Measurements from ENCODE around the gene SYF2.
"Not testable (repeated sequence)": the region's sequence is repeated elsewhere in the genome, so short reads cannot be mapped to it uniquely, and the experiment has no call there.

The SYF2 gene

DNA sequence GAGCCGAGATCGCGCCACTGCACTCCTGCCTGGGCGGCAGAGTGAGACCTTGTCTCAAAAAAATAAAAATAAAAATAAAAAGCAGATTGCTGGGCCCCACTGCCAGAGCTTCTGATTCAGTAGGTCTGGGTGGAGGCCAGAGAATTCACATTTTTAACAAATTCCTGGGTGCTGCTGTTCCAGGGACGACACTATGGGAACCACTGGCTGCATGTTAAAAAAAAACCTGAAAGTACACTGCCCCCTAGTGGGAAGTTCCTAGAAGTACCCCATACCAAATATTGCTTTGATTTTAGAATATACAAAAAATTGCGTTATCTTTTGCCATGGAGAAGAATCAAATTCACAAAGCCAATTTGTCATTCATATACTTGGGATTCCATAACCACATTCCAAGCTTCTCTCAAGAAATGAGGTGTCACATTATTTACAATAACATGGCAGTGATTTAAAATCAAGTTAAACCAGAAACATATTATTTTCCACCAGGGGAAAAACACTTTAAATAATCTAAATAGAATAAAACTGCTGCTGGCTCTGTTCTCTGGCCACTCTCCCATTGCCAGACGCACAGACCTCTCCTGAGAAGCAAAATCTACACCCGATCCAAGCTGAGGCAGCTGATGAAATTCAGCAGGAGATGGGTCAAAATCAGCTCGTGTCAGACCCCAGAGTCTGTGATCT, 27.4 kb downstream of the SYF2 start:
- DNase-seq, result peak; percentile 49

DNA sequence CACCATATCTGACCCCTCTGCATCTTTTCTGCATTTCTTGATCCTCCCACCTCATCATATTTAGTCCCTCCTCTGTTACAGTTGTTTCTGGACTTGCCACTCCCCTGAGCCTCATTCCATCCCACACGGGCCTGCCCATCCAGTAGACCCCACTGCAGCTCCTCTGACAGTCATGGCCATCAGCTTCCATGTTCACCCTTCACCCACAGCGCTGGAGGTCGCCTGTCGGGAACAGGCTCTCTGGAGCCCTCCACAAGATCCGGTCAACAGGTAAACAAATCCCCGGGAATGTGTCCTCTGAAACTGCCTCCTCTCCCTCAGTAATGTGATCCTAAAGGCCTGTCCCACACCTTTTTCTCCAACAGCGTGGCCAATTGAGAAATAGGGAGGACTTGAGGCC, 31.3 kb downstream of the SYF2 start:
- no peak for DNase-seq

DNA sequence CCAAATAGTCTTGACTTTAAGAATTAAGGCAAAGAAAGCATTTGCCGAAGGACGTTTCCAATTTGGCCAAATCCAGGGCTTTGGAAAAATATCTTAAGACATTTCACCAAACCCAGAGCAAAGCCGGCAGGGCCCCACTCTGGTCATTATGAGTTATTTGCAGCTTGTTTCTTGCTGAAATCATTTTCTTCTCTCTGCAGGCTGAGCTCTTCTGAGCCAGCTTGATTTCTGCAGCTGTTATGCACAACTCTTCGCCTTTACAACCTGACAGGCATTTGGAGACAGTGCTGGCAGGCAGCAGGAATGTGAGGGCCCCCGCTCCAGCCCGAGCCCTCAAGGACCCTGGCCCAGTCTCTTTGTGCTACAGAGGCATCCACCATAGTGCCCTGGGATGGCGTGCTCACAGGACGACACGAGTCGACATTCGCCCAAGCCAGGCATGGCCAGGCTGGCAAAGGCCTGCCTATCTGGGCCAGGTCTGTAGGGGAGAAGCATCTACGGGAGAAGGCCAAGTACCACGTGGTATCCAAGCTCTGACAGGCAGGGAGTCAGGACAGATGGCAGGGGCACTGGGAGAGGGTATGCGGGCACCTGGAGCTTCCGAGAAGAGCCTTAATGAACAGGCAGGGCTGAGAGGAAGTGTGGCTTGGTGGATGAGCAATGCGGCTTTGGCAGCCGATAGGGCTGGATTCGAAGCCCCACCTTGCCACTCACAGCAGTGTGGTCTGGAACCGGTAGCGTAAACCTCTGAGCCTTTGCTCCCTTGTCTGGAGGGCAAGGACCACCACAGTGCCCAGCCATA, 32.3 kb downstream of the SYF2 start:
- no peak for DNase-seq

DNA sequence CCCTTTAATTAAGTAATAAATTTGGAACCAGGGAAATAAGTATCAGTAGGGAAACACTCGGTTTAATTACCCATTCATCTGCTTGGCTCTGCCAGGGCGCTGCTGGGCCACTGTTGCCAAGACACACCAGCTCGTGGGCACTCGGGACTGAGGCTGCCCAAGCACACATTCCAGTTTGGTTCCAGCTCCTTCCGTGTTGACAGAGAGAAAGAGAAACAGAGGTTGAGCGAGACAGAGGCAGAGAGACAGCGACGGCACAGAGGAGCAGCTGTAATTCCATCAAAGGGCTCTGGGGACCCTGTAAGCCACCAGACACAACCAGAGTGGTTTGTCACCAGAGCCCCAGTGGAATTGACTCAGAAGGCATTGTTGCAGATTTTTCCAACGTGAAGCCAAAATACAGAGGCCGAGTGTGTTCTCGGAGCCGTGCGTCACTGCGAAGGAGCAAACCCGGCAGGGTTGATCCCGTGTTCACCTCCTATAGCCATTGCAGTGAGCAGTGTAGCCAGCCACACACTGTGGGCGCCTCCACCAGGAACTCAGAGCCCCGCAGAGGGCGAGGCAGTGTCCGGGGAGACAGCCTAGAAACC, 33.5 kb downstream of the SYF2 start:
- DNase-seq, result no peak

DNA sequence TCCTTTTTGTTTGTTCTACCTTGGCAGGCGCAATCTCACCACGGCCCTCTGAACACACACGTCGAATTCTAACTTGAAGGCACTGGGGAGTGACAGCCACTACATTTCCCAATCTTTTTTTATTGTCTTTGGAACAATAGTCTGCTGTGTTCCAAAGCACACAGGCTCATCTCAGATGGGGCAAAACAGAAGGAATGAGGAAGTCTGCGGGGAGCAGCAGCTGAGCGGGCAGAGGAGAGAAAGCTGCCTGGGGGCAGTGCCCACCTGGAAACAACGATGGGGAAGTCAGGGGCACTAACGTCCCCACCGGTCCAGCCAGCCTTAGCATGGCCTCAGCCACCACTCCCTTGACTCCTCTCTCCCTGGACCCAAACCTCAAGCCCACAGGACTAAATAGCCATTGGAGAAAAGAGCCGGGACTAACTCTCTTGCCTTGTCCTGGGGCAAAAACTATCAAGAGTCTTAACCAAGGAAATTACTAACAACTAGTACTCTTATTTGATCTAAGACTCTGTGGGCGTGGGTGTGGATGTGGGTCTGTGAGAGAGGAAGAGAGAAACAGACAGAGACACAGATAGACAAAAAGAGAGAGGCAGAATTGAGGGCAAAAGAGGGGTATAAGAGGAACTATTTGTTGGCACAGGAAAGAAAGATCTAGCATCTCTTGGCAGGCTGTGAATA, 34.2 kb downstream of the SYF2 start:
- no peak for DNase-seq

DNA sequence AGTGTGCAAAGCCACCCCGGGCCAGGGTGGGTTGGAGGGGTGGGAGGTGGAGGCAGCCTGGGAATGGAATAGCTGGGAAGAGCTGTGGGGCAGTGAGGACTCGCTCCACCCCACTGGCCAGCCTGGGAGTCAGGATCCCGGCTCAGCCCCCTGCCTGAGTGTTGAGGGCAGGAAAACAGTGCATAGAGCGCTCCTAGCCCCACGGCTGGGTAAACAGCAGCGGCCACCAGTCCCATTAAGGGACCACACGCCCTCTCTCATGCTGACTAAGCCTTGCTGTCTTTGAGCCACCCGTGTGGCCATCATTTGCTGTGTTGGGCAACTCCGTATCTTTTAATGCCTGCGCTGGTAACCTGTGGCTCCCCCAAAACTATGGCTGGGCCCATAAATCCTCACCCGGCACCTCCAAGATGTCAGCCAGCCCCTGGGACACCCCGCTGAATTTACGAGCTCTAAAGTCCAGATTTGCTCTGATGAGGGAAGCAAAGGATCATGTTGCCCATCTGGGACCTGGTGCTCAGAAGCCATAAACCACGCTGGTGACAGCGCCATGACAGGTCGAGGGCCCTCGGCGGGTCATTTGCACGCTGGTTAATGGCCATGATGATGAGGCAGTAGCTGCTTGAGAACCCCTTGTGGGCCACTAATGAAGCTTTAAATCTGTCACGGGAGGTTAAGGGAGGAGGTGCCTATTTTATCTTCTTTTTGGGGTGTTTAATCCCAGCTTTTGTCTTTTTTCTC, 34.9 kb downstream of the SYF2 start:
- DNase-seq, result no peak

DNA sequence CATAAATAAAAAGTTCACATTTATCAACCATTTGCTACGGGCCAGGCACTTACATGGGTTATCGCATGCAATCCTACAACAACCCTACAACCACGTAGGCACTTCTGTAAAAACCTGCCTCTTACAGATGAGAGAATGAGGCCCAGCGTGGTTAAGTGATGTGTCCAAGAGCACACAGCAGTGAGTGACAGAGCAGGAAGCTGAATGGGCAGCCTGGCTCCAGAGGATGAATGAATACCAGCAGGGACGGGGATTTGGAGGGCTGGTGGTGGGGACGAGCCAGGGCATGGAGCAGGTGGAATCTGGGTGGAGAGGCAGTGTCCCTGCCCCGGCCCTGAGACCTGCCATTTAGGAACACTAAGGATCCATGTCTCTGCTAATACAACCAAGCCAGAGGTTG, 35.5 kb downstream of the SYF2 start:
- no peak for DNase-seq

DNA sequence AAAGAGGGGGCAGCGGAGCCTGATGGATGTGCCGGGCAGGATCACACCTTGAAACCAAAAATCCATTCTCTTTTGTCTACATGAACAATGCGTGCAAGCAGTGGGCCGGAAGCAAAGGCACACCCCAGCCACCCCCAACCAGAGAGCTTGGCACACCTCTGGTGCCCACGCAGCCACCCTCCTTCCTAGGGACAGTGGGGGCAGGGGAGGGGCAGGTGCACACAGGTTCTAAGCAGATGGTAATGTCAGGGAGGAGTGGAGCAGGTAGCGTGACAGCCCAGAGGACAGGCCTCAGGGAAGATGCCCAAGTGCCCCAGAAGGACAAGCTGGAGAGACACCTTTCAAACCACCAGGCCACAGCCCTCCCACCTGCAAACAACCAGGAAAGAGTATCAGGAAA, 36.5 kb downstream of the SYF2 start:
- no peak for DNase-seq

DNA sequence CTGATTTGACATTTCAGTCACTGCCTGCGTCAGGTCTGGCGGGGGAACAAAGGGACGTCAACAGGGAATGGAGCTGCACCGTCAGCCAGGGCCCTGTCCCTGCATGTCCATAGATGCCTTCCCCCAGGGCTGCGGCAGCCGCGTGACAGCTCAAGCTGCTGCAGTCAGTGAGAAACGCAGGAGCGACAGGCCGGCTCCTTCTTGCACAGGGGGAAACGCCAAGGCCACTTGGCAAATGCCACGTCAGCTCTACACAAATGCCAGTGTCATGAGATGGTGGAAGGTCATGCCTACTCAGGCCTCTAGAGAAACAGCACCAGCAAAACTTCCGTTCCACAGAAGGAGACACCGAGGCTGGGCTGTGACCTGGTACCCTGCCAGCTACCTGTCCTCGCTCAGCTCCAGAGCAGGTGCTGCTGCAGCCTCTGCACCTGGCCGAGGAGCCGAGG, 37.7 kb downstream of the SYF2 start:
- DNase-seq, result no peak

DNA sequence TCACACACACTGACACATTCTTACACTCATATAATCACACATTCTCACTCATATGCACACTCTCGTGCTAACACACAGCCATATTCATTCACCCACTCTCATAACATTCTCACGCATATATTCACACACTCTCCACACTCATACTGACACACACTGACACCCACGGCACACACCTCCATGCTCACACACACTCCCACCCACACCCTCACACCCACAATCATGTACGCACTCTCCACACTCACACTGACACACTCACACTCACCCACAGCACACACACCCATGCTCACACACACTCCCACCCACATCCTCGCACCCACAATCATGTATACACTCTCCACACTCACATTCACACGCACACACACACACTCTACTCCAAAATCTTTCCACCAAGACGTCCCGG, 38.2 kb downstream of the SYF2 start:
- no peak for DNase-seq

DNA sequence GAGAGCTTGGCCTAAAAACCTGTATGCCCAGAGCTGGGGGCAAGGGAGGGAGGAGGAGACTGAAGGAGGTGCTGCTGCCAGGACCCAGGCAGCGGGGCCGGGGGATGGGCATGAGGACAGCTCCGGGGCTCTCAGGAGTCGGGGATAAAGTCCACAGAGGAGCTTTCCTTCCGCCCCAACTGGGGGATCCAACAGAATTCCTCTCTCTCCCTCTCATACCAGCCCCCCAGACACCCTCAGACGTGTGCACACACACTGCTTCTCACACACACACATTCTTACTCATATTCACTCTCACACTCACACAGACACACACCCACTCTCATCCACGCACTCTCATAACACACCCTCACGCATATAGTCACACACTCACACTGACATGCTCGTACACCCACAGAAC, 39.1 kb downstream of the SYF2 start:
- no peak for DNase-seq

DNA sequence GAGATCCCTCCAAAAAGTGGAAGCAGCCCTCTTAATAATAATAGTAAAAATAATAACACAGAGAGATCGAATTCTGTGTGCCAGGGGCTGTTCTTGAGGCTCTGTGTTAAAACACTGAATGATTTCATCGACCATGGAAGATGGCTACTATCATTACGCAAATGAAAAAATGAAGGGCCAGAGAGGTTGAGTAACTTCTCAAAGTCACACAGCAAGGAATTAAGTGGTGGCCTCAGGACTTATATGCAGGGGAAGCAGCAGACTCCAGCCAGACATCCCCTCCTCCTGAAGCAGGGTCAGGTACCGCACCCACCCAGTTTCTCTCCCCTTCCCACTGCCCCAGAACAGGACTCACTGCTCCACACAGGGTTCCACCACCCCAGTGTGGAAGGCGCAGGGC, 40.1 kb downstream of the SYF2 start:
- no peak for DNase-seq

DNA sequence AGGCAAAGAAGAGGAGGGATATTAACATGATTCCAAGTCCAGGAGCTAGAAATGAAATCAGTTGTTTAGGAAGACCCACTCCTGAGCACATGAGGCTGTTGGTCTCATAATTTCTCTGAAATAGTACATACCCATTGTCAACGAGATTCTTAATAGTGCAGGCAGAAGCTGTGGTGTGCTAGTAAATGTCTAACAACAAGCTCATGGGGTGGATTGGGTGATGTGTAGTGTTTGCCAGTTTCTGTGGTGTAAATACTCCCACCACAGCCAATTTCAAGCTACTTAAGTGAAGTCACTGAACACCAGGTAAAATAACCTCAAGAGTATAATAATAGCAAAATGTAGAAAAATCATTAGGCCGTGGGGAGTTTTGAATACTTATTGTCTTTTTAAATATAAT, 42.0 kb downstream of the SYF2 start:
- no peak for DNase-seq

DNA sequence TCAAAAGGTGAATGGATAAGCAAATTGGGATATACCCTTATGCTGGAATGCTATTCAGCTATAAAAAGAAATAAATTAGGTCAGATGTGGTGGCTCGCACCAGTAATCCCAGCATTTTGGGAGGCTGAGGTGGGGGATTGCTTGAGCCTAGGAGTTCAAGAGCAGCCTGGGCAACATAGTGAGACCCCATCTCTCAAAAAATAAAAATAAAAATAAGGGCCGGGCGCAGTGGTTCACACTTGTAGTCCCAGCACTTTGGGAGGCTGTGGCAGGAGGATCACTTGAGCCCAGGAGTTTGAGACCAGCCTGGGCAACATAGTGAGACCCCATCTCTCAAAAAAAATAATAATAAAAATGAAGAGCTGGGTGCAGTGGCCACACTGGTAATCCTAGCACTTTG, 44.4 kb downstream of the SYF2 start:
- not testable (repeated sequence) for DNase-seq

DNA sequence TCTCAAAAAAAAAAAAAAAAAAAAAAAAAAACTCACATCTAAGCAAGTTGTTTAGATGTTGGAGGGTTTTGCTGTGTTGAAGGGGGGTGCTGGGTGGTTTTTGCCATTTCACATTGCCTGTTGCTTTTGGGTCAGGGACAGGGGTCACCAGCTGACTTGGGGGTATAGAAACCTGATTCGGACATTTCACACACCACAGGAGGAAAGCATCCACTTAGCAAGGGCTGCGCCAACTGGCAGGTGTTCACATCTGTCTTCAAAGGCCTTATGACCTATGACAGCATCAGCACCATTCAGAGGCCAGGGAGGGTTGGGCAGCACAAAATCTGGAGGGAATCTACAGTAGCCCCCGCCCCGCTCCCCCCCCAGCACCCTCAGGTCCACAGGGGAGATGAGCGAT, 45.2 kb downstream of the SYF2 start:
- DNase-seq, result no peak

DNA sequence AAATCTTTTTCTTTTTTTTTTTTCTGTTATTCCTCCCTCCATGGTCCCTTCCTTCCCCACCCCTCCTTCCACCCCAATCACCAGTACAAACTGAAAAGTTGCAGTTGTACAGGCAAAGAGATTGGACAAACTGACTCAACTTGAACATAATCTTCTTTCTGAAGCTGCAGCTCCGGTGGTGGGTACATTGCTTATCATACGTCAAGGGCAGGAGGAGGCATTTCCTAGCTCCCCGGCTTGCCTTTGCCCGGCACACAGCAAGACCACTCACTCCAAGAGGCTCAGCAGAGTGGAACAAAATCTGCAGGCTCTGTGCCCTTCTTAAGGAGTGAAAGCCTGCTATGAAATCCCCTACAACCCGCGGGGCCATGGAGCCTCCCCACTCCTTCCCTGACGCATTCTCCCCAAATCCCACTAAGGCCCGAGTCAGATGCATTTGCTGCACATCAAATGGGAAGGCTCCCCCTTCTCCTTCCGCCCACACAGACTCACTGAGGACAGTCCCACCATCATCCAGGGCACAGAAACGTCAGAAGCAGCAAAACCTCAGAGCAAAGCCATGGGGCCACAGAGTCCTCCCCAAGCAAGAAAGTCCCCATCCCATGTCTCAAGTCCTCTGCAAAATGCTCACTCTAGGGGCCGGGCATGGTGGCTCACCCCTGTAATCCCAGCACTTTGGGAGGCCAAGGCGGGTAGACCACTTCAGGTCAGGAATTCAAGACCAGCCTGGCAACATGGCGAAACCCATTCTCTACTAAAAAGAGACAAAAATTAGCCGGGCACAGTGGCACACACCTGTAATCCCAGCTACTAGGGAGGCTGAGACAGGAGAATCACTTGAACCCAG, 45.9 kb downstream of the SYF2 start:
- no peak for DNase-seq

DNA sequence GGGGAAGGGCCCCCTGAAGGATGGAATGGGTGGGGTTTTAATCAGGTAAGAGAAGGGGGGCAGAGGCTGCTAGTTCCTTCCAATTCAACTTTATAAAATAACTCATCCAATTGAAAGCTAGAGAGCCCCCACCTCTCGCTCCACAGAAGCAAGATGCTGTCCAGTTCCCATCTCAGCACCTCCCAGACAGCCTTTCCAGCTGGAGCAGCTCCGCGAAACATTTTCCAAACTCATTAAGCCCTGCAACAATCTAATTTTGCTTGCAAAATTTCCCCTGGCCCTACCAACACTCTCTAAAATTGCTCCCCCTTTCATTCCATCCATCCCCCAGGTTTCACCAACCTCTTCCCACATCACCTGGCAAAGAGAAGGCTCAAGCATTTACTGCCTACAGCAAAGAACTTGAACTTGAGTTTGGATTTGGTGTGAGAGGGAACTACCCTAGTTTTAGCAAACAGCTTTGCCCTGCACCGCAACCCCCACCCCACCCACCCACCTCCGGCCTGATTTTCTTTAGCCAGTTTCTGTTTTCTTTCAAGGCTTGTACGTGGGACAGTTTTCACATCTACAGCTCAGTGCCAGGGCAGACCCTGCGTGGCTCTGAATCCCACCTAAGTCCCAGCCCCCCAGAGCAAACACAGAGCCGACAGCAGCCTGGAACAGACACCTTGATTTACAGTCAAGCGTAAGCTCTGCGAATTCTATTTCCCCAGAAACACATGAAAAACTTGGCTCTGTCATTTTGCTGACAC, 46.7 kb downstream of the SYF2 start:
- no peak for DNase-seq

DNA sequence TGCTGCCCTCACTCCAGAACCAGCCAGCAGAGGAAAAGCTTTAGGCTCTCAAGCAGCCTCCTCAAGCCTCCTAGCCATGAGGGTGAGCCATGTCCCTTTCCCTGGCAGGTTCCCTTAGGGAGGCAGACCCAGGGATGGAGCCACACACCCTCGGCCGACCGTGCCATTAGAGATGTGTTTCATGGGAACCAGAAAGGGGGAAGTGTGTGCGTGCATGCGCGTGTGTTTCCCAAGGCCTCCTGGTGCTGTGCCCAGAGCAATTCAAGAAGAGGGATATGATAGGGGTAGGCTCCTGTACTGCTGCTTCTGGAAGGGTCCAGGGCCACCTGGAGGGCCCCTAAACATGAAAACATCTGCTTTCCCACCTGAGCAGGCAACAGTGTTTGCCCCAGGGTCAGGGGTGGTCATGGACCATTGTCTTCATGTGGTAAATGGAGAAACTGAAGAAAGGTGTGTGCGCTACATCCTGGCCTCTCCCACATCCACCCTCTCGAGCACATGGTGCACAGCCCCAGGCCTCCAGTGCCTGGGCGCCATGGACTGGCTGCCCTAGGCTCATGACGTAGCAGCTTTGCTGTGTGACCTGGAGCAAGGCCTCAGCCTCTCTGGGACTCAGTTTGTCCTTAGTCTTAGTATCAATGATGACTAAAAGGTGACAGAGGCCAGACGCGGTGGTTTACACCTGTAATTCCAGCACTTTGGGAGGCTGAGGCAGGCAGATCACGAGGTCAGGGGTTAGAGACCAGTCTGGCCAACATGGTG, 48.1 kb downstream of the SYF2 start:
- DNase-seq, result no peak

DNA sequence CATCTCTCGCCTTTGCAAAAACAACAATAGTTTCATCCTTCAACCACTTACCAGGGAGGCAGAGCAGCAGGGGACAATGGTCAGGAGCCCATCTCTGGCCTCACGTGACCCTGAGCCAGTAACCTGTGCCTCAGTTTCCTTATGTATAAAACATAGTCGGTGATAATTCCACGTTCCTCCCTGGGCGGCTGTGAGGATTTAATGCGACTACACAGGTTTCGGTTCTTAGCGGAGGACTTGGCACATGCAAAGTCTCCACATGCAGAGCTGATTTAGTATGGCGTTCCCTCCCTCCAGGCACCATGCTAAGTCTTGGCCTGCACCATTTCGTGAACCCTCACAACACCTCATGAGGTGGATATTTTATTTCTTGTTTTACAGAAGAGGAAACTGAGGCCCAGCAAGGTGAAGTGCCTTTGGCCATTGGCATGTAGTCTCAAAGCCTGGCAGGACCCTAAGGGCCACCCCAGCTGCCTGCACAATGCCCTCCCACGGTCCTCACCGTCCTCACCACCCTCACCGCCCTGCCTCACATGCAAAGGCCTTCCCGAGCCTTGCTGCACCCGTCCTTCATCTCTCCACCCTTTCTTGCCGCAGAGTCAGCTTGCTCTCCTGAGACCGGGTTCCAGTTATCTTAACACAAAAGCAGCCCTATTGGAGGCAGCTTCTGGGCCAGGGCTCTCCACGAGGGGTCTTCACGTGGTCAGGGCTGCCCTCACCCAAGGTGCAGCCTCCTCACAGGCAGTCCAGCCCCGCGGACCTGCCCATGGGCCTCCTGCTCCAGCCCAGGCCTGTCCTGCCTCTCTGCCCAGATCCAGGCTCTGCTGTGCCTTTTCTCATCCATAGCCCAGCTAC, 48.9 kb downstream of the SYF2 start:
- DNase-seq, result no peak

Measured in CD4-positive, alpha-beta T cell treated with Interleukin-12 subunit alpha and Interleukin-12 subunit beta, for 1 hour (primary cell).